WTC11 (cell line): ENCODE data around the gene PAWR.

Source experiments
- CBFB ChIP-seq: sonication (generic); formaldehyde crosslinking; IDR thresholded peaks from 2 replicates; pipeline ENCODE4 v1.8.1; 2022; ENCODE audit warnings: mild to moderate bottlenecking, low read depth, missing genetic modification reagents
- CREB1 ChIP-seq: sonication (generic); formaldehyde crosslinking; IDR thresholded peaks from 2 replicates; pipeline ENCODE4 v1.8.0; 2023; ENCODE audit warnings: mild to moderate bottlenecking, missing genetic modification reagents
- CTCF ChIP-seq: fragments of 200-600 bp; IDR thresholded peaks from 2 replicates; pipeline ENCODE4 v1.8.0; 2022; ENCODE audit warnings: antibody characterized with exemption
- E2F1 ChIP-seq: sonication (generic); formaldehyde crosslinking; IDR thresholded peaks from 2 replicates; pipeline ENCODE4 v1.8.0; 2022; ENCODE audit warnings: mild to moderate bottlenecking, missing genetic modification reagents
- TCF7 ChIP-seq: sonication (generic); formaldehyde crosslinking; IDR thresholded peaks from 2 replicates; pipeline ENCODE4 v1.8.0; 2022; ENCODE audit warnings: mild to moderate bottlenecking, low read depth, missing genetic modification reagents, moderate library complexity
- TP53 ChIP-seq: sonication (generic); formaldehyde crosslinking; IDR thresholded peaks from 2 replicates; pipeline ENCODE4 v1.8.1; 2023; ENCODE audit warnings: mild to moderate bottlenecking, missing genetic modification reagents
- USF1 ChIP-seq: sonication (generic); formaldehyde crosslinking; IDR thresholded peaks from 2 replicates; pipeline ENCODE4 v1.8.0; 2022; ENCODE audit warnings: mild to moderate bottlenecking, missing genetic modification reagents
- ZNF423 ChIP-seq: fragments of 250-450 bp; sonication (Bioruptor Pico); IDR thresholded peaks from 2 replicates; pipeline ENCODE4 v2.1.2; 2022; ENCODE audit warnings: mild to moderate bottlenecking, moderate library complexity
- TF ChIP-seq, protein P1 (sequence below): sonication (generic); formaldehyde crosslinking; IDR thresholded peaks from 2 replicates; pipeline ENCODE4 v1.8.1; 2023; ENCODE audit warnings: mild to moderate bottlenecking, missing genetic modification reagents, borderline replicate concordance

GRCh38 chr12:79547735-79548609, 142.8 kb downstream of the PAWR start:
- TF ChIP-seq CTCF (peak; percentile 60; the same call in 1 of the 2 replicates), TCF7 (CRISPR knock-in tag) (no peak), E2F1 (CRISPR knock-in tag) (no peak), USF1 (CRISPR knock-in tag) (no peak), CREB1 (no peak), ZNF423 (CRISPR knock-in tag) (no peak), TP53 (no peak), CBFB (no peak)
- TF ChIP-seq, protein P1, sequence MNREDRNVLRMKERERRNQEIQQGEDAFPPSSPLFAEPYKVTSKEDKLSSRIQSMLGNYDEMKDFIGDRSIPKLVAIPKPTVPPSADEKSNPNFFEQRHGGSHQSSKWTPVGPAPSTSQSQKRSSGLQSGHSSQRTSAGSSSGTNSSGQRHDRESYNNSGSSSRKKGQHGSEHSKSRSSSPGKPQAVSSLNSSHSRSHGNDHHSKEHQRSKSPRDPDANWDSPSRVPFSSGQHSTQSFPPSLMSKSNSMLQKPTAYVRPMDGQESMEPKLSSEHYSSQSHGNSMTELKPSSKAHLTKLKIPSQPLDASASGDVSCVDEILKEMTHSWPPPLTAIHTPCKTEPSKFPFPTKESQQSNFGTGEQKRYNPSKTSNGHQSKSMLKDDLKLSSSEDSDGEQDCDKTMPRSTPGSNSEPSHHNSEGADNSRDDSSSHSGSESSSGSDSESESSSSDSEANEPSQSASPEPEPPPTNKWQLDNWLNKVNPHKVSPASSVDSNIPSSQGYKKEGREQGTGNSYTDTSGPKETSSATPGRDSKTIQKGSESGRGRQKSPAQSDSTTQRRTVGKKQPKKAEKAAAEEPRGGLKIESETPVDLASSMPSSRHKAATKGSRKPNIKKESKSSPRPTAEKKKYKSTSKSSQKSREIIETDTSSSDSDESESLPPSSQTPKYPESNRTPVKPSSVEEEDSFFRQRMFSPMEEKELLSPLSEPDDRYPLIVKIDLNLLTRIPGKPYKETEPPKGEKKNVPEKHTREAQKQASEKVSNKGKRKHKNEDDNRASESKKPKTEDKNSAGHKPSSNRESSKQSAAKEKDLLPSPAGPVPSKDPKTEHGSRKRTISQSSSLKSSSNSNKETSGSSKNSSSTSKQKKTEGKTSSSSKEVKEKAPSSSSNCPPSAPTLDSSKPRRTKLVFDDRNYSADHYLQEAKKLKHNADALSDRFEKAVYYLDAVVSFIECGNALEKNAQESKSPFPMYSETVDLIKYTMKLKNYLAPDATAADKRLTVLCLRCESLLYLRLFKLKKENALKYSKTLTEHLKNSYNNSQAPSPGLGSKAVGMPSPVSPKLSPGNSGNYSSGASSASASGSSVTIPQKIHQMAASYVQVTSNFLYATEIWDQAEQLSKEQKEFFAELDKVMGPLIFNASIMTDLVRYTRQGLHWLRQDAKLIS (CRISPR knock-in tag): no peak
